Kidney epithelial cell (primary cell): Measurements from ENCODE around the gene MARCHF3. TPM values are rescaled to one million over a fixed set of nuclear protein-coding genes. Genes with fewer than 3 reads are reported as not detected.
"Not testable (repeated sequence)": the region's sequence is repeated elsewhere in the genome, so short reads cannot be mapped to it uniquely, and the experiment has no call there.

ENCODE experiments used
- DNase-seq: peaks from one replicate; pipeline ENCODE4 v3.0.0-alpha.2; 2010; ENCODE audit warnings: low read depth
- H3K27me3 ChIP-seq: 2 replicates; pipeline ENCODE4 v1.6.0; 2011; ENCODE audit warnings: low read length; ENCODE audit not compliant: control insufficient read depth, insufficient read depth
- H3K36me3 ChIP-seq: 2 replicates; pipeline ENCODE4 v1.5.1; 2011; ENCODE audit warnings: low read length; ENCODE audit not compliant: control insufficient read depth, insufficient read depth
- H3K4me3 ChIP-seq: 2 replicates; pipeline ENCODE4 v1.5.1; 2011; ENCODE audit warnings: low read depth, mild to moderate bottlenecking, control low read depth, low read length
- total RNA-seq: library from RNA; depleted of rRNA; stranded (reverse); fragments of >200 nt; gene quantifications from 2 replicates; pipeline ENCODE4 v1.2.3, GENCODE V29; 2015
- TF ChIP-seq, protein P1 (sequence below): IDR thresholded peaks from 2 replicates; pipeline ENCODE4 v1.5.1; 2011; ENCODE audit warnings: mild to moderate bottlenecking, moderate library complexity, low read length, control low read depth, inconsistent platforms; ENCODE audit not compliant: insufficient read depth, poor library complexity, severe bottlenecking

MARCHF3 gene
- total RNA-seq, 1 donor from 2014 or later, result 0.46 TPM

DNA sequence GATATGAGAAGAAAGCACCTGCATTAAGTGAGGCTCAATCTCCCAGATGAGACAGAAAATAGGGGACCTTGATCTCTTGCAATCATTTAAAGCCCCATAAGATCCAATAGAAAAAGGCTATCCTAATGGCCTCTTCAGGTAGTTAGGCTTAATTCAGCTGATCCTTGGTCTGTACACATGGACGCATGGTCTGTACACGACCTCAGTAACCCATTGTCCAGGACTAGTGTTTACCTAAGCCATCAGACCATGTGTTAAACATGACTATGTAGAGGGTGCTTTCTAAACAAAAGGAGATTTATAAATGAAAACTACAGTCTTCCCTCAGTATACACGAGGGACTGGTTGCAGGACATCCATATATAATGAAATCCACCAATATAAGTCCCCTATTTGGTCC lies 7.5 kb downstream of the MARCHF3 start:
- TF ChIP-seq, protein P1, sequence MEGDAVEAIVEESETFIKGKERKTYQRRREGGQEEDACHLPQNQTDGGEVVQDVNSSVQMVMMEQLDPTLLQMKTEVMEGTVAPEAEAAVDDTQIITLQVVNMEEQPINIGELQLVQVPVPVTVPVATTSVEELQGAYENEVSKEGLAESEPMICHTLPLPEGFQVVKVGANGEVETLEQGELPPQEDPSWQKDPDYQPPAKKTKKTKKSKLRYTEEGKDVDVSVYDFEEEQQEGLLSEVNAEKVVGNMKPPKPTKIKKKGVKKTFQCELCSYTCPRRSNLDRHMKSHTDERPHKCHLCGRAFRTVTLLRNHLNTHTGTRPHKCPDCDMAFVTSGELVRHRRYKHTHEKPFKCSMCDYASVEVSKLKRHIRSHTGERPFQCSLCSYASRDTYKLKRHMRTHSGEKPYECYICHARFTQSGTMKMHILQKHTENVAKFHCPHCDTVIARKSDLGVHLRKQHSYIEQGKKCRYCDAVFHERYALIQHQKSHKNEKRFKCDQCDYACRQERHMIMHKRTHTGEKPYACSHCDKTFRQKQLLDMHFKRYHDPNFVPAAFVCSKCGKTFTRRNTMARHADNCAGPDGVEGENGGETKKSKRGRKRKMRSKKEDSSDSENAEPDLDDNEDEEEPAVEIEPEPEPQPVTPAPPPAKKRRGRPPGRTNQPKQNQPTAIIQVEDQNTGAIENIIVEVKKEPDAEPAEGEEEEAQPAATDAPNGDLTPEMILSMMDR, result no peak

DNA sequence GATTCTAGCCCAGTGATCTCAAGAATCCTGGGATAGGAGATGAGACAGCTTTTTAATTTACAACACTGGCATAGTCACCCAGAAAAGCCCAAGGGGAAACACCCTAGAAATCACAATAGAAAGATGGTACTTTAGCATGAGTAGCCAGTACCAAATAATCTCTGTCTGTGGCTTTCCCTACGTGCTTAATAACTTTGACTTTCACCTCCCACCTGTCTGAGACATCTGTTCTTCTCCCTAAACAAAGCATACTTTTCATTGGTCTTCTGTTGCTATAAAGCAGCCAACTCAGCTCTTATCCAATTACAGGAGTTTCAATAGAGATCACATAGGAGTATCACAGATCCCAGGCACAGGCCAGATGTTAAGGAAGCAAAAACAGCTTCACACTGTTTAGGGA lies 10.4 kb downstream of the MARCHF3 start:
- H3K4me3 ChIP-seq, result no peak overlapping the region
- H3K36me3 ChIP-seq, result no peaks in the 10 kb centered on the region
- TF ChIP-seq, protein P1, result no peak
- no peak for DNase-seq
- H3K27me3 ChIP-seq, result no peaks in the 10 kb centered on the region

More for the DNA sequence above, 7.5 kb downstream of the MARCHF3 start:
- DNase-seq, result no peak
- Histone ChIP-seq H3K27me3 (no peaks in the 10 kb centered on the region), H3K4me3 (no peak overlapping the region), H3K36me3 (no peaks in the 10 kb centered on the region)

DNA sequence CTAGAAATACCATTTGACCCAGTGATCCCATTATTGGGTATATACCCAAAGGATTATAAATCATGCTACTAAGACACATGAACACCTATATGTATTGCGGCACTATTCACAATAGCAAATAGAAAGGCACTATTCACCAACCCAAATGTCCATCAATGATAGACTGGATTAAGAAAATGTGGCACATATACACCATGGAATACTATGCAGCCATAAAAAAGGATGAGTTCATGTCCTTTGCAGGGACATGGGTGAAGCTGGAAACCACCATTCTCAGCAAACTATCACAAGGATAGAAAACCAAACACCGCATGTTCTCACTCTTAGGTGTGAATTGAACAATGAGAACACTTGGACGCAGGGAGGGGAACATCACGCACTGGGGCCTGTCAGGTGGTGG lies 13.6 kb downstream of the MARCHF3 start:
- not testable (repeated sequence) for H3K27me3 ChIP-seq, DNase-seq, H3K4me3 ChIP-seq, H3K36me3 ChIP-seq

DNA sequence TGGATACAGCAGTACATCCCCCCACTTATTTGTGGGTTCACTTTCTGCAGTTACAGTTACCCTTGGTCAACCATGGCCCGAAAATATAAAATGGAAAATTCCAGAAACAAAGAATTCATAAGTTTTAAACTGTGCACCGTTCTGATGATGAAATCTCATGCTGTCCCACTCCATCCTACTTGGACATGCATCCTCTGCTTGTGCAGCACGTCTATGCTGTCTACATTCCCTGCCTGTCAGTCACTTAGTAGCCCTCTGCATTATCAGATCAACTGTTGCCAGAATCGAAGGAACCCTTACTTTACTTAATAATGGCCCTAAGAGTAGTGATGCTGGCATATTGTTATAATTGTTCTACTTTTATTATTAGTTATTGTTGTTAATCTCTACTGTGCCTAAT lies 14.6 kb downstream of the MARCHF3 start:
- no peaks in the 10 kb centered on the region for H3K36me3 ChIP-seq
- DNase-seq, result no peak
- TF ChIP-seq, protein P1, result no peak
- no peak overlapping the region for H3K4me3 ChIP-seq
- no peaks in the 10 kb centered on the region for H3K27me3 ChIP-seq

DNA sequence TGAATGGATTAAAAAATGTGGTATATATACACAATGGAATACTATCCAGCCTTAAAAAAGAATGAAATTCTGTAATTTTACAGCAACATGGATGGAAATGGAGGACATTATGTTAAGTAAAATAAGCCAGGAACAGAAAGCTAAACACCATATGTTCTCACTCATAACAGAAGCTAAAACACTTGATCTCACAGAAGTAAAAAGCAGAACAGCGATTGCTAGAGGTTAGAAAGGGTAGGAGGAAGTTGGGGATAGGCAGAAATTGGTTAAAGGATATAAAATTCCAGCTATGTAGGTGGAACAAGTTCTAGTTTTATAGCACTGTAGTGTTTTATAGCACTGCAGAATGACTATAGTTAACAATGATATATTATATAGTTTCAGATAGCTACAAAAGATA lies 15.8 kb downstream of the MARCHF3 start:
- no peak overlapping the region for H3K4me3 ChIP-seq
- TF ChIP-seq, protein P1, result no peak
- no peaks in the 10 kb centered on the region for H3K27me3 ChIP-seq
- no peaks in the 10 kb centered on the region for H3K36me3 ChIP-seq
- no peak for DNase-seq

DNA sequence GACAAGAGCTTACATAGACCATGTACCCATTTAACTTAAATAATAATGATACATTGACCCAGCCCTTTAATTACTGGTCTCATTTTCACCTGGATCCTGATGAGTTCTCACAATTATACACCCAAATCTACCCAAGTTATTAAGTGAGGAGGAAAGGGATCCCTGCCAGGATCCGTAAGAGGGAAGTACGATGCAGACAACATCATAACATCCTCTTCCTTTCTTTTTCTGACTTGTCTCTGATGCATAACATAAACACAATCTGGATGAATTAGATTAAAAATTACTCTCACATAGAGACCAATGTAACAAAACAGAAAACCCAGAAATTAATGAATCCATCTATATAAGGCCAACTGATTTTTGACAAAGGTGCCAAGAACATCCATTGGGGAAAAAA lies 17.0 kb downstream of the MARCHF3 start:
- Histone ChIP-seq H3K36me3 (no peaks in the 10 kb centered on the region), H3K4me3 (no peak overlapping the region), H3K27me3 (no peaks in the 10 kb centered on the region)
- TF ChIP-seq, protein P1, result no peak
- no peak for DNase-seq
